ENCODE measurements around the gene ANKZF1. TPM values are rescaled to one million over a fixed set of nuclear protein-coding genes. Genes with fewer than 3 reads are reported as not detected.

Gene ANKZF1
- total RNA-seq, 1 donor from 2014 or later, result 27.7 TPM

DNA sequence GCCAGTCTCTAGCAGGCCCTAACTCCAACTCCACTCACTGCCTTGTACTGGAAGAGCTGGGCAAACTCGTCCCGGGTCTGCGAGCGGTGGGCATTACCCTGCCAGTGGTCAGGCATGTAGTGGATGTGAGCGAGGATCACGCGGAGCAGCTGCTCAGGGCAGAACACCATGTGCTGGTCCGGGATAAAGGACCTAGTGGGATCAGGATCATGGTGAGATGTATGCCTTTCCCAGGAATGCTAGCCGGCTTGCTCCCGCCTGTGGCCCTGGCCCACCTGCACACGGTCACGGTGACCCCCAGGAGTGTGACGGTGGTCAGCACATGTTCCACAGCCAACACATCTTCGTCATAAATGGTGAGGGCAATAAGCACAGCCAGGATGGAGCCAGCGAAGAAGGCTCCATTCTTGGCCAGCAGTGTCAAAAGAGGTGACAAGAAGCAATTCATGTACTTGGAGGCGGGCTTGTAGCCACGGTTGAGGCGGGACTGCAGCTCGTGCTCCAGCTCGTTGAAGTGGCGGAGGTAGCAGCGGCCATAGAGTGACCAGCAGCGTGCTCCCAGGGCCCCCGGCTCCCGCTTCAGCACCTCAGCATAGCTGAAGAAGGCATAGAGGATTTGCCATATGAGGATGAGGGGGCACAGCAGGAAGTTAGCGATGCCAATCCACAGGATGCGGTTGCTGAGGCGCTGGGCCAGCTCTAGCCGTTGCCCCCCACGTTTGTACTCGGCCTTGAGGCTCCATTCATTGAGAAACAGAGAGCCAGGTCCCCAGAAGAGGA is 5.6 kb upstream of the ANKZF1 start:
- Histone ChIP-seq H3K36me3 (ENCODE audit: control insufficient read depth in 3 of 3, insufficient read depth in 3 of 3, low read length in 3 of 3) (peaks cover 65 to 69% (median 69%) of the 10 kb centered on the region in 3 donors), H3K4me1 (ENCODE audit: control insufficient read depth in 3 of 3, insufficient read depth in 3 of 3, low read length in 3 of 3) (peaks cover 28 to 37% (median 30%) of the 10 kb centered on the region in 3 donors), H3K9ac (ENCODE audit: low read depth in 1 of 3, low read length in 3 of 3) (peak overlapping the region in 1 of 3 donors; percentile 1), H3K9me3 (ENCODE audit: control insufficient read depth in 3 of 3, low read length in 3 of 3) (no peaks in the 10 kb centered on the region), H3K27me3 (ENCODE audit: control insufficient read depth in 3 of 3, insufficient read depth in 3 of 3, low read length in 3 of 3) (no peaks in the 10 kb centered on the region), H3K4me3 (ENCODE audit: low read length in 3 of 3) (no peak overlapping the region), H3K27ac (ENCODE audit: low read depth, low read length) (no peak overlapping the region)

DNA sequence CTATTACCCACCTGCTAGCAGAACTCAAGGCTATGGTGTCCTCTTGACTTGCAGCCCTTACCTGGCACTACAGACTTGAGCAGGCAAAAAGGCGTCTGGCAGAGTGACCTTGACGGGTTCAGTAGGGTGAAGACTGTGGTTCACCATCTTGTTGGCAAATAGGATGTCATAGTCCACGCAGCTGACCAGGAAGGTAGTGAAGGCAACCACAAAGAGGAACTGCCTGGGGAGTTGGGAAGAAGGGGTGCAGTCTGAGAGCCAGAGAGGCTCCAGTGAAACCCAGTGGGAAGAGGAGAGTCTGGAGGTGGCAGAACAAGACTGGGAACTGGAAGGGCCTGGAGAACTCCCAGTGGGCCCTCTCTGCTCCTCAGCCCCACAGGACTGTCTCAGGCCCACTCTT is 4.3 kb upstream of the ANKZF1 start:
- H3K9me3 ChIP-seq (ENCODE audit: control insufficient read depth in 3 of 3, low read length in 3 of 3), result no peaks in the 10 kb centered on the region
- no peaks in the 10 kb centered on the region for H3K27me3 ChIP-seq (ENCODE audit: control insufficient read depth in 3 of 3, insufficient read depth in 3 of 3, low read length in 3 of 3)
- peaks cover 18 to 30% (median 19%) of the 10 kb centered on the region in 3 donors for H3K4me1 ChIP-seq (ENCODE audit: control insufficient read depth in 3 of 3, insufficient read depth in 3 of 3, low read length in 3 of 3)
- no peak overlapping the region for H3K9ac ChIP-seq (ENCODE audit: low read depth in 1 of 3, low read length in 3 of 3)
- H3K36me3 ChIP-seq (ENCODE audit: control insufficient read depth in 3 of 3, insufficient read depth in 3 of 3, low read length in 3 of 3), result peaks cover 58 to 62% (median 61%) of the 10 kb centered on the region in 3 donors
- H3K27ac ChIP-seq (ENCODE audit: low read depth, low read length), result no peak overlapping the region
- no peak overlapping the region for H3K4me3 ChIP-seq (ENCODE audit: low read length in 3 of 3)

DNA sequence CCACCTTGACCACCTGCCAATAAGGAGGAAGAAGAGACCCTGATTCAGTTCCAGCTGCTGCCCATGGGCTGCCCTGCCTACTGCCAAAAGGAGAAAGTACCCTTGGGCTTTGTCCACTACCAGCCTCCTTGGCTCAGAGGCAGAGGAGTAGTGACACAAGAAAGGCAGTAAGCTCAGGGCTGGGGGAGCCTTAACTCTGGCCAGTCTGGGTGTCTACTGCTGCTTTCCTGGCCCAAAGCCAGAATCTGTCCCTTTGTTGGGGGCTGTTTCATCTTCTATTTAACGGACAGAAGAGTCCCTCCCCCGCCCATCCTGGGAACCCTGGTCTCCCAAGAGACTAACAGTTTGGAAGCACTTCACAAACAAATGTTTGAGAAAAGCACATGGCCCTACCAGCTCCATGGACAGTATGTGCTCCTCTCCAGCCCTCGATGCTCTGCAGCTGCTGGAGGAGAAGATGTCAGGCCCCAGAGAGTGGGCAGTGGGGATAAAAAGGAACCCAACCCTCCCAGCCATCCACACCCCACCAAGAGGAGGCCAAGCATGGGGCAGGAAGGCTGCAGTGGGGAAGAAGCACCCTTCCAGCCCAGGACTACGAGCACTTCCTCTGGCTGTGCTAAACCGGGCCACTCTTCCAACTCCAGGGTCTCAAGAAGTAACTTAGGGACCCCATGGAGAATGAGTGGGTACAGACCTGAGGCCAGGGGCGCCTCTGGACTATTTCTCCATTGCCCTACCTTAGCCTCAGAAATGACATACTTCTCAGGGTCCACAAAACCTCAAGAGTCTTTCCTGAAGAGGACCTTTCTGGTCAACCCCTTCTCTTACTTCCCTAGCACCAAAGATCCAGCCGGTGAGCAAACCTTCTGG is 1.3 kb upstream of the ANKZF1 start:
- Histone ChIP-seq H3K27ac (ENCODE audit: low read depth, low read length) (peak overlapping the region; percentile 93), H3K4me3 (ENCODE audit: low read length in 3 of 3) (peak overlapping the region; percentile 88 to 91 (median 90)), H3K4me1 (ENCODE audit: control insufficient read depth in 3 of 3, insufficient read depth in 3 of 3, low read length in 3 of 3) (peaks cover 23 to 30% (median 25%) of the 10 kb centered on the region in 3 donors), H3K36me3 (ENCODE audit: control insufficient read depth in 3 of 3, insufficient read depth in 3 of 3, low read length in 3 of 3) (peaks cover 42 to 54% (median 52%) of the 10 kb centered on the region in 3 donors), H3K9ac (ENCODE audit: low read depth in 1 of 3, low read length in 3 of 3) (peak overlapping the region; percentile 91 to 98 (median 96)), H3K27me3 (ENCODE audit: control insufficient read depth in 3 of 3, insufficient read depth in 3 of 3, low read length in 3 of 3) (no peaks in the 10 kb centered on the region), H3K9me3 (ENCODE audit: control insufficient read depth in 3 of 3, low read length in 3 of 3) (no peaks in the 10 kb centered on the region)

DNA sequence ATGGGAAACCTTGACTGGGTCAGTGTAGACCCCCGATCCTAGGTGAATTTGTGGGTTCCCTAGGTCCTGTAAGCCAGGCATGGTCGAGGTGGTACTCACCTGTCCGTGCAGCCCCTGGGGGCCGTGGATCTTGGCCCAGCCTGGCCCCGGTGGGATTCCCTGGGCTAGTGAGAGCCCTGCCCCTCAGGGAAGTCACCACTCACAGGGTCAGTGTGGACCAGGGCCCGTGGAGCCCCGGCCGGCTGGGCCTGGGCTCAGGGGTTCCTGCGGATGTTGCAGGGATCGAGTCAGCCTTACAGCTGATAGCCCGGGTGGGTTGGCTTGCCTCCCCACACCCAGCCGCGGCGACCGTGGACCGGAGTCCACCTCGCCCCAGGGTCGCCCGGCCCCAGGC is 698 bp upstream of the ANKZF1 start:
- peak overlapping the region; percentile 91 to 98 (median 96) for H3K9ac ChIP-seq (ENCODE audit: low read depth in 1 of 3, low read length in 3 of 3)
- H3K9me3 ChIP-seq (ENCODE audit: control insufficient read depth in 3 of 3, low read length in 3 of 3), result no peaks in the 10 kb centered on the region
- H3K27me3 ChIP-seq (ENCODE audit: control insufficient read depth in 3 of 3, insufficient read depth in 3 of 3, low read length in 3 of 3), result no peaks in the 10 kb centered on the region
- peaks cover 23 to 30% (median 25%) of the 10 kb centered on the region in 3 donors for H3K4me1 ChIP-seq (ENCODE audit: control insufficient read depth in 3 of 3, insufficient read depth in 3 of 3, low read length in 3 of 3)
- H3K36me3 ChIP-seq (ENCODE audit: control insufficient read depth in 3 of 3, insufficient read depth in 3 of 3, low read length in 3 of 3), result peaks cover 39 to 54% (median 52%) of the 10 kb centered on the region in 3 donors
- peak overlapping the region; percentile 88 to 91 (median 90) for H3K4me3 ChIP-seq (ENCODE audit: low read length in 3 of 3)
- peak overlapping the region; percentile 93 for H3K27ac ChIP-seq (ENCODE audit: low read depth, low read length)

DNA sequence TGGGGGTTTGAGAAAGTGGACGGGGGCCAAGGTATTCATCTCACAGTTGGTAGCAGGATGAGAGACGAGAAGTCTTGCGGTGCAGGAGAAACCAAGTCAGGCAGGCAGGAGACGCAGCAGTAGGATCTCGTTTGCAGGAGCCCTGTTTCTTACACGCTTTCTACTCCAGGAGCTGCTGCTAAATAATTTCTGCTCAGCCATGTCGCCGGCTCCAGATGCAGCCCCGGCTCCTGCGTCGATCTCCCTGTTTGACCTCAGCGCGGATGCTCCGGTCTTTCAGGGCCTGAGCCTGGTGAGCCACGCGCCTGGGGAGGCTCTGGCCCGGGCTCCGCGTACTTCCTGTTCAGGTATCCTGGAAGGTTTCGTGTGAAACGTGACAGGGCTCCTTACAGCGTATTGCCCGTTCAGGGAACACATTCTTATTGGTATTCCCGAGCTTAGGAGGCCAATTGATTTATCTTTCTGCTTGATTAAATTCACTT is 494 bp downstream of the ANKZF1 start:
- Histone ChIP-seq H3K9ac (ENCODE audit: low read depth in 1 of 3, low read length in 3 of 3) (peak overlapping the region; percentile 91 to 96 (median 95)), H3K4me3 (ENCODE audit: low read length in 3 of 3) (peak overlapping the region; percentile 84 to 98 (median 92)), H3K27me3 (ENCODE audit: control insufficient read depth in 3 of 3, insufficient read depth in 3 of 3, low read length in 3 of 3) (no peaks in the 10 kb centered on the region), H3K4me1 (ENCODE audit: control insufficient read depth in 3 of 3, insufficient read depth in 3 of 3, low read length in 3 of 3) (peaks cover 23 to 30% (median 25%) of the 10 kb centered on the region in 3 donors), H3K9me3 (ENCODE audit: control insufficient read depth in 3 of 3, low read length in 3 of 3) (no peaks in the 10 kb centered on the region), H3K27ac (ENCODE audit: low read depth, low read length) (peak overlapping the region; percentile 93), H3K36me3 (ENCODE audit: control insufficient read depth in 3 of 3, insufficient read depth in 3 of 3, low read length in 3 of 3) (peaks cover 40 to 54% (median 52%) of the 10 kb centered on the region in 3 donors)

DNA sequence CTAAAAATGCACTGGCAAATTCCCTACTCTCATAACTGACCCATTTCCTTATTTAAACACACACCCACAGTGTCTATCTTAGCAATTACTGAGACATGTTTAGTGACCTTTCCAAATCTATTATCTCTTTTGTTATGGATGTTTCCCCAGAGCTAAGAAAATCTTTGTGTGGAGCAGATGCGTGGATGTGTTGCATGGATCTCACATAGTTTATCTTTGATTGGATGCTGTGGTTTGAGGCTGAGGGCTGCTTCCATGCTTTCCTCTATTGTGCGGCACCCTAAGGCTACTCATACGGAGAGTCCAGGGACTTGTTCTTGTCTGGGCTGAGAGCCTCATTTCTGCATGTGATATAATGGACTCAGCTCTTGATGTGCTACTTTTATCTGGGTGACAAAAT is 4.7 kb downstream of the ANKZF1 start:
- H3K27me3 ChIP-seq (ENCODE audit: control insufficient read depth in 3 of 3, insufficient read depth in 3 of 3, low read length in 3 of 3), result no peaks in the 10 kb centered on the region
- H3K9ac ChIP-seq (ENCODE audit: low read depth in 1 of 3, low read length in 3 of 3), result no peak overlapping the region
- H3K36me3 ChIP-seq (ENCODE audit: control insufficient read depth in 3 of 3, insufficient read depth in 3 of 3, low read length in 3 of 3), result peaks cover 48 to 70% (median 68%) of the 10 kb centered on the region in 3 donors
- H3K9me3 ChIP-seq (ENCODE audit: control insufficient read depth in 3 of 3, low read length in 3 of 3), result no peaks in the 10 kb centered on the region
- no peak overlapping the region for H3K4me3 ChIP-seq (ENCODE audit: low read length in 3 of 3)
- H3K4me1 ChIP-seq (ENCODE audit: control insufficient read depth in 3 of 3, insufficient read depth in 3 of 3, low read length in 3 of 3), result peaks cover 8 to 12% (median 9%) of the 10 kb centered on the region in 3 donors
- no peak overlapping the region for H3K27ac ChIP-seq (ENCODE audit: low read depth, low read length)

DNA sequence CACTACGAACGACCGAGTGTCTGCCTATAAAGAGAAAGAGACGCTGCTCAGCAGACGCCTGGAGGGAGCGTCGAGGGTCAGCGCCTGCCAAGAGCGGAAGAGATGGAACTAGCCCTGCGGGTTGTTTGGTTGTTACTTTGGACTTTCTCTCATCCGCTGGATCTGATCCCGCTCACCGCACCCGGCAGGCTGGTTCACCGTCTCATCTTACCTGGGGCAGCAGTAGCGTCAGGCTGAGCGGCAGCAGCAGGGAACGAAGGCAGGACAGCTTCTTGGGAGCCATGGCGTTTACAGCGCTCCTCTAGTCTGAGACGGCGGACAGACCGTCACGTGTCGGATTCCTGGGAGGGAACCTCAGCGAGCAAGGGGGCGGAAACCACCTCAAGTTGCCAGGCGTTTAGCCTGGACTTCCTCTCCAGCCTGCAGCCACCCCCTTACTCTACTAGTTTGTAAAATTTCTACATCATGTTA is 13.7 kb downstream of the ANKZF1 start:
- Histone ChIP-seq H3K9me3 (ENCODE audit: control insufficient read depth in 3 of 3, low read length in 3 of 3) (no peaks in the 10 kb centered on the region), H3K36me3 (ENCODE audit: control insufficient read depth in 3 of 3, insufficient read depth in 3 of 3, low read length in 3 of 3) (peaks cover 8 to 15% (median 11%) of the 10 kb centered on the region in 3 donors), H3K27ac (ENCODE audit: low read depth, low read length) (no peak overlapping the region), H3K27me3 (ENCODE audit: control insufficient read depth in 3 of 3, insufficient read depth in 3 of 3, low read length in 3 of 3) (no peaks in the 10 kb centered on the region), H3K4me3 (ENCODE audit: low read length in 3 of 3) (peak overlapping the region in 2 of 3 donors; percentile 34 to 63), H3K9ac (ENCODE audit: low read depth in 1 of 3, low read length in 3 of 3) (no peak overlapping the region), H3K4me1 (ENCODE audit: control insufficient read depth in 3 of 3, insufficient read depth in 3 of 3, low read length in 3 of 3) (peaks cover 28 to 40% (median 34%) of the 10 kb centered on the region in 3 donors)

DNA sequence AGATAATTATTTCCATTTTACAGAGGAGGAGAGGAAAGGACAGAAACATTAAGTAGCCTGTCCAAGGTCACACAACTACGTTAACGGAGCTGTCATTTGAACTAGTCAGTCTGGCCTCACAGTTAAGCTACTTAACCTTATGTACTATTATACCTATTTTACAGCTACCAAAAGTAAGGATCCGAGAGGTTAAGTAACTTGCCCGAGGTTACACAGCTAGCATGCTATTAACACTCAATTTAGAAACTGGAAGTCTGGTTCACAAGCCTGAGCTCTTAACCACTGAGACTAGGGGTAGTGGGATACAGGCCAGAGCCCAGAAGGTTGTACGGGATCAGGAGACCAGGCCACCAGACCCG is 15.2 kb downstream of the ANKZF1 start:
- no peaks in the 10 kb centered on the region for H3K27me3 ChIP-seq (ENCODE audit: control insufficient read depth in 3 of 3, insufficient read depth in 3 of 3, low read length in 3 of 3)
- peaks cover 42 to 54% (median 47%) of the 10 kb centered on the region in 3 donors for H3K4me1 ChIP-seq (ENCODE audit: control insufficient read depth in 3 of 3, insufficient read depth in 3 of 3, low read length in 3 of 3)
- H3K36me3 ChIP-seq (ENCODE audit: control insufficient read depth in 3 of 3, insufficient read depth in 3 of 3, low read length in 3 of 3), result peaks cover 18 to 24% (median 24%) of the 10 kb centered on the region in 3 donors
- peak overlapping the region; percentile 94 to 96 (median 95) for H3K9ac ChIP-seq (ENCODE audit: low read depth in 1 of 3, low read length in 3 of 3)
- H3K4me3 ChIP-seq (ENCODE audit: low read length in 3 of 3), result peak overlapping the region; percentile 89 to 97 (median 95)
- H3K9me3 ChIP-seq (ENCODE audit: control insufficient read depth in 3 of 3, low read length in 3 of 3), result no peaks in the 10 kb centered on the region
- peak overlapping the region; percentile 86 for H3K27ac ChIP-seq (ENCODE audit: low read depth, low read length)

DNA sequence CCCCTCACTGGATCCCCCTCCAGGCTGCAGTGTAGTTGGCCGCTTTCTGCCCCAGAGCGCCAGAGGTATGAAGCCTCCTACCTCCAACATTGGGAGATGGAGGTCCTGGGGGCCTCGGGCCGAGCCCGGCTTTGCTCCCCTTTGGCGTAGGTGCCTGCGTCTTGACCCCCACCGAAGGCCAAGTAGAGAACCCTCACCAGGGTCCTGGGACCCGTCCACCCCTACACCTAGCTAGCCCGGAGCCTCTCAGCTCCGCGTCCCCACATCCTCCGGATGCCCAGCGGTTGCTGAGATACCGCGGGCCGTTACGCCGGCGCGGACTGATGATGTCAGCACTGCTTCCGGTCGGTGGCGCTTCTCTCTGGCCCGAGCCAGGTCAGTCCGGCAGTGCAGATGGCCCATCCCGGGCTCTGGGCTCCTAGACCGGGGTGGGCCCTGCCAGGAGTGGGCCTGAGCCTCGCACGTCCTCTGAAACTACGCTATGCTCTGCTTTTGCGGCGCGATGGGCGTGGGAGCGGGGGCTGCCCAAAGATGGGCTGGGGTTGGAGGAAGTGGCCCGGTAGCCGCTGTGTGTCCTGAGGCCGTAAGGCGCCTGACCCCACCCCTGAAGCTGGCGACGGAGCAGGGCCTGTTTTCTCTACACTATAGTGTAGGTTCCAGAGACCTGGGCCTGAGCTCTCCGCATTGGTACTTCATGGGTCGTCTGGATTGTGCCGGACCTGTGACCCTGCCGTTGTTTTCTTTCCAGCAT is 15.7 kb downstream of the ANKZF1 start, which contains the start of the genes GLB1L and STK16:
Gene GLB1L (minus strand): TSS at position 297 of the 751 bp plus-strand sequence. CDS start 1,871 bp downstream, outside the sequence.
Gene STK16 (plus strand): TSS at position 332 of the 751 bp plus-strand sequence. CDS start 521 bp downstream, outside the sequence.
- Histone ChIP-seq H3K36me3 (ENCODE audit: control insufficient read depth in 3 of 3, insufficient read depth in 3 of 3, low read length in 3 of 3) (peaks cover 23 to 30% (median 29%) of the 10 kb centered on the region in 3 donors), H3K9ac (ENCODE audit: low read depth in 1 of 3, low read length in 3 of 3) (peak within 1 kb of the TSS; percentile 94 to 96 (median 95)), H3K27me3 (ENCODE audit: control insufficient read depth in 3 of 3, insufficient read depth in 3 of 3, low read length in 3 of 3) (no peaks in the 10 kb centered on the region), H3K9me3 (ENCODE audit: control insufficient read depth in 3 of 3, low read length in 3 of 3) (no peaks in the 10 kb centered on the region), H3K27ac (ENCODE audit: low read depth, low read length) (peak within 1 kb of the TSS; percentile 86), H3K4me3 (ENCODE audit: low read length in 3 of 3) (peak within 1 kb of the TSS; percentile 89 to 97 (median 95)), H3K4me1 (ENCODE audit: control insufficient read depth in 3 of 3, insufficient read depth in 3 of 3, low read length in 3 of 3) (peaks cover 47 to 60% (median 53%) of the 10 kb centered on the region in 3 donors)
